Right renal cortex interstitium (tissue), 3 donors: Measurements from ENCODE around the gene EWSR1. TPM values are rescaled to one million over a fixed set of nuclear protein-coding genes. Genes with fewer than 3 reads are reported as not detected.
A peak's percentile ranks its signal among the peaks of the same experiment; 100 is the strongest.

Experiments used
- DNase-seq, 3 donors: peaks; one replicate each; pipeline ENCODE4 v3.0.0-alpha.2; 2013; ENCODE audit warnings: low read depth in 3 of 3, low spot score in 2 of 3
- polyA plus RNA-seq, 3 donors: library from polyadenylated mRNA; unstranded; fragments of 120-200 nt; gene quantifications; one replicate each; pipeline ENCODE4 v1.2.1, GENCODE V29; 2013; ENCODE audit not compliant: insufficient read length in 3 of 3

EWSR1 gene
- polyA plus RNA-seq, 3 donors = 287 to 335 (median 320) TPM

- no peak for DNase-seq
These were observed 34.3 kb downstream of the EWSR1 start for GRCh38 chr22:29302402-29302680.

- no peak for DNase-seq
These were observed 34.8 kb downstream of the EWSR1 start for GRCh38 chr22:29302681-29303465.

- no peak for DNase-seq
These were observed 37.7 kb downstream of the EWSR1 start for GRCh38 chr22:29305836-29306174.

GRCh38 chr22:29306175-29306834 lies 38.2 kb downstream of the EWSR1 start, which contains the start of gene GAS2L1:
Gene GAS2L1 (plus strand): TSS chr22:29306650. CDS start chr22:29308106, 1,456 bp downstream.
- DNase-seq = peak; percentile 45 to 68 (median 55)

- DNase-seq = no peak
These were observed 38.9 kb downstream of the EWSR1 start for GRCh38 chr22:29306835-29307595.

GRCh38 chr22:29307596-29308147 lies 39.6 kb downstream of the EWSR1 start:
- DNase-seq = no peak

GRCh38 chr22:29308148-29308790 lies 40.2 kb downstream of the EWSR1 start:
- no peak for DNase-seq

- no peak for DNase-seq
These were observed 40.8 kb downstream of the EWSR1 start for GRCh38 chr22:29308791-29309262.

- no peak for DNase-seq
These were observed 41.4 kb downstream of the EWSR1 start for GRCh38 chr22:29309332-29310064.

- no peak for DNase-seq
These were observed 42.2 kb downstream of the EWSR1 start for GRCh38 chr22:29310065-29310862.

- DNase-seq = peak; percentile 64 to 78 (median 73)
These were observed 42.8 kb downstream of the EWSR1 start for GRCh38 chr22:29310863-29311339.

- no peak for DNase-seq
These were observed 43.6 kb downstream of the EWSR1 start for GRCh38 chr22:29311464-29312217.

GRCh38 chr22:29312218-29313125 lies 44.4 kb downstream of the EWSR1 start:
- no peak for DNase-seq

- no peak for DNase-seq
These were observed 45.1 kb downstream of the EWSR1 start for GRCh38 chr22:29313126-29313575.

GRCh38 chr22:29313576-29314466 lies 45.8 kb downstream of the EWSR1 start:
- DNase-seq = no peak
